Measurements from ENCODE around the gene TPSB2. TPM values are rescaled to one million over a fixed set of nuclear protein-coding genes. Genes with fewer than 3 reads are reported as not detected.

The TPSB2 gene
- total RNA-seq, 4 donors from 2014 or later: 14.9 to 89.7 (median 50.4) TPM

DNA sequence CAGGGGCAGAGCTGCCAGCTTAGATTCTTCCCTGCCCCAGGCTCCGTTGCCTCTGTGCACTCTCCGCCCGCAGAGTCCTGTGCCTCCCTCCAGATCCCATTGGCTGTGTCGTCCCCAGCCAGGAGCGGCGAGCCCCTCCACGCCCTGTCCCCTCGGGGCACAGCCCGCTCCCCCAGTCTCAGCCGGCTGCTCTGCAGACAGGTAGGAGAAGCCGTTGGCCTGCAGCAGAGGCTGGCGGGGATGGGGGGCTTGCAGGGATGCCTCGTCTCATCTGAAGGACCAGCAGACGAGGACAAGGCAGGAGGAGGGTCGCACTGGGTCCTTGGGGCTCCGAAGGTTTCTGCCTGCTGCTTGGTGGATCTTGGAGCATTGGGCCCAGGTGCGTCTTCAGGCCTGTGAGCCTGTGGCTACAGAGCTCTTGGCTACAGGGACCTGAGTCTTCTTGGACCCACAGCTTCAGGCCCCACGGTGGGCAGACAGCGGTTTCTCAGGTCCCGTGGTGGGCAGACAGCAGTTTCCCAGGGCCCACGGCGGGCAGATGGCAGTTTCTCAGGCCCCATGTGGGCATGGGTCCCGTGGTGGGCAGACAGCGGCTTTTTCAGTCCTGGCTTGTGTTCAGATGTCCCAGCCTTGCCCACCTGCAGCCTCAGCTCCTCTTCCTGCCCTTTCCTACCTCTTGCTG lies 10.9 kb downstream of the TPSB2 start:
- Histone ChIP-seq H3K27me3 (no peaks in the 10 kb centered on the region), H3K27ac (no peak overlapping the region)

GRCh38 chr16:1218061-1218929 lies 11.7 kb downstream of the TPSB2 start:
- no peak overlapping the region for H3K4me3 ChIP-seq
- TF ChIP-seq, protein P1, sequence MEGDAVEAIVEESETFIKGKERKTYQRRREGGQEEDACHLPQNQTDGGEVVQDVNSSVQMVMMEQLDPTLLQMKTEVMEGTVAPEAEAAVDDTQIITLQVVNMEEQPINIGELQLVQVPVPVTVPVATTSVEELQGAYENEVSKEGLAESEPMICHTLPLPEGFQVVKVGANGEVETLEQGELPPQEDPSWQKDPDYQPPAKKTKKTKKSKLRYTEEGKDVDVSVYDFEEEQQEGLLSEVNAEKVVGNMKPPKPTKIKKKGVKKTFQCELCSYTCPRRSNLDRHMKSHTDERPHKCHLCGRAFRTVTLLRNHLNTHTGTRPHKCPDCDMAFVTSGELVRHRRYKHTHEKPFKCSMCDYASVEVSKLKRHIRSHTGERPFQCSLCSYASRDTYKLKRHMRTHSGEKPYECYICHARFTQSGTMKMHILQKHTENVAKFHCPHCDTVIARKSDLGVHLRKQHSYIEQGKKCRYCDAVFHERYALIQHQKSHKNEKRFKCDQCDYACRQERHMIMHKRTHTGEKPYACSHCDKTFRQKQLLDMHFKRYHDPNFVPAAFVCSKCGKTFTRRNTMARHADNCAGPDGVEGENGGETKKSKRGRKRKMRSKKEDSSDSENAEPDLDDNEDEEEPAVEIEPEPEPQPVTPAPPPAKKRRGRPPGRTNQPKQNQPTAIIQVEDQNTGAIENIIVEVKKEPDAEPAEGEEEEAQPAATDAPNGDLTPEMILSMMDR (IDR thresholded peaks at IDR 0.05): no peak
- no peak for TF ChIP-seq POLR2A (IDR thresholded peaks at IDR 0.05)
- DNase-seq: no peak
- peaks cover 0 to 29% (median 0%) of the 10 kb centered on the region in 3 donors for H3K36me3 ChIP-seq
- no peaks in the 10 kb centered on the region for H3K9me3 ChIP-seq
- H3K27me3 ChIP-seq: no peaks in the 10 kb centered on the region
- no peak overlapping the region for H3K27ac ChIP-seq
- no peaks in the 10 kb centered on the region for H3K4me1 ChIP-seq

More for the DNA sequence above, 10.9 kb downstream of the TPSB2 start:
- Histone ChIP-seq H3K36me3 (peaks cover 0 to 22% (median 0%) of the 10 kb centered on the region in 3 donors), H3K4me1 (no peaks in the 10 kb centered on the region), H3K4me3 (no peak overlapping the region), H3K9me3 (no peaks in the 10 kb centered on the region)
- TF ChIP-seq, protein P1 (IDR thresholded peaks at IDR 0.05): no peak
- no peak for TF ChIP-seq POLR2A (IDR thresholded peaks at IDR 0.05)
- no peak for DNase-seq

GRCh38 chr16:1217526-1217925 lies 12.5 kb downstream of the TPSB2 start:
- no peaks in the 10 kb centered on the region for H3K9me3 ChIP-seq
- no peak overlapping the region for H3K4me3 ChIP-seq
- no peak overlapping the region for H3K27ac ChIP-seq
- TF ChIP-seq, protein P1 (IDR thresholded peaks at IDR 0.05): no peak
- no peak for TF ChIP-seq POLR2A (IDR thresholded peaks at IDR 0.05)
- H3K36me3 ChIP-seq: peaks cover 0 to 29% (median 0%) of the 10 kb centered on the region in 3 donors
- no peaks in the 10 kb centered on the region for H3K4me1 ChIP-seq
- no peak for DNase-seq
- no peaks in the 10 kb centered on the region for H3K27me3 ChIP-seq

DNA sequence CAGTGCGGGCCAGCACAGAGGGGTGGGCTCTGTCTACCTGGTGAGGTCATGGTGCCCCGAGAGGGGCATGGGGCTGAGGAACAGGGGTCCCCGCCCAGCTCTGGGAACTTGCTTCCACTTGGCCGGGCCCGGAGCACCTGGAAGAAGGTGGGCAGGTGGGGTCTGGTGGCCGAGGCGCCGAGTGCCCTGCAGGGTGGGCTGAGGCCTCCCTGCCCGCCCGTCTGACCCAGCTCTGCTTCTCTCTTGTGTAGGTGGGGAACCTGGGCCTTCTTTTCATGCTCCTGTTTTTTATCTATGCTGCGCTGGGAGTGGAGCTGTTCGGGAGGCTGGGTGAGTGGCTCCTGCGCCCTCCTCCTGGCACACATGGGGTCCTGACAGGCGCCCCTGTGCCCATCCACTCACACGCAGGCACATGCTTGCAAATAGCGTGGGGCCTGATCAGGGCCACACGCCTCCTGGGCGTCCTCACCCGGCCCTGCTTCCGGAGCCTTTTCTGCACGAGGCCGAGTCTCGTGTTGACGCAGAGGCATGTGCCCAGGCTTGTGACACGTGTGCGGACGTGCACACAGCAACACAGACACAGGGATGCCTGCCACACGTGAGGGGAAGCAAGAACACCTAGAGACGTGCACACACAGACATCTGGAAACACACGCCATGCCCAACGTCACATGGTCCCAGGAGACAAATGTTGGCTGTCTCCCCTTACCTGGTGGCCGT lies 13.1 kb downstream of the TPSB2 start:
- peaks cover 0 to 35% (median 0%) of the 10 kb centered on the region in 3 donors for H3K36me3 ChIP-seq
- no peaks in the 10 kb centered on the region for H3K9me3 ChIP-seq
- H3K27me3 ChIP-seq: no peaks in the 10 kb centered on the region
- H3K4me3 ChIP-seq: no peak overlapping the region
- DNase-seq: no peak
- TF ChIP-seq, protein P1 (IDR thresholded peaks at IDR 0.05): no peak
- TF ChIP-seq POLR2A (IDR thresholded peaks at IDR 0.05): no peak
- no peaks in the 10 kb centered on the region for H3K4me1 ChIP-seq
- H3K27ac ChIP-seq: no peak overlapping the region

DNA sequence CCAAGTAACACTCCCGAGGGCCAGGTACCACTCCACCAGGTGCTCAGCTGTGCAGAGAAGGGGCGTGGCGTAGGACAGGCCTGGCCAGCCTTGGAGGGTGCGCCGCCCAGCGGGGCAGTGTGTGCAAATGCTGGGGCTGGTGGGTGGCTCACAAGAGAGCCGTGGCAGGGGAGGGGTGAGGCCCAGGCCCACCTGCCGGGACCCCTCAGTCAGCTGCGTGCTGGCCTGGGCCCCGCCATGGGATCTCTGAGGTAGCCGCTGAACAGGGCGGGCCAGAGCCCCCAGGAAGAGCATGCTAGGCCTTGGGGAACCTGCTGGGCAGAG lies 13.7 kb downstream of the TPSB2 start:
- H3K4me1 ChIP-seq: no peaks in the 10 kb centered on the region
- TF ChIP-seq, protein P1 (IDR thresholded peaks at IDR 0.05): no peak
- no peak for TF ChIP-seq POLR2A (IDR thresholded peaks at IDR 0.05)
- DNase-seq: no peak
- H3K27me3 ChIP-seq: no peaks in the 10 kb centered on the region
- no peaks in the 10 kb centered on the region for H3K9me3 ChIP-seq
- no peak overlapping the region for H3K4me3 ChIP-seq
- H3K36me3 ChIP-seq: peaks cover 0 to 38% (median 0%) of the 10 kb centered on the region in 3 donors
- no peak overlapping the region for H3K27ac ChIP-seq
